Fibroblast of the aortic adventitia (primary cell): ENCODE data around the gene LRRIQ4. TPM values are rescaled to one million over a fixed set of nuclear protein-coding genes. Genes with fewer than 3 reads are reported as not detected.

Experiments
- DNase-seq: peaks from one replicate; pipeline ENCODE4 v3.0.0-alpha.2; 2010; ENCODE audit warnings: low read depth
- H3K4me3 ChIP-seq: 2 replicates; pipeline ENCODE4 v1.5.1; 2011; ENCODE audit warnings: low read depth, mild to moderate bottlenecking, control low read depth, low read length, moderate library complexity
- total RNA-seq: library from RNA; depleted of rRNA; stranded (reverse); fragments of >200 nt; gene quantifications from 2 replicates; pipeline ENCODE4 v1.2.3, GENCODE V29; 2012; ENCODE audit warnings: low replicate concordance
- TF ChIP-seq, protein P1 (sequence below): IDR thresholded peaks from 2 replicates; pipeline ENCODE4 v1.5.1; 2011; ENCODE audit warnings: mild to moderate bottlenecking, low read length, control low read depth, inconsistent platforms; ENCODE audit not compliant: insufficient read depth

Gene LRRIQ4
- total RNA-seq, 1 donor: 0.09 TPM

GRCh38 chr3:169864270-169864669, 51.6 kb downstream of the LRRIQ4 start:
- DNase-seq: no peak
- TF ChIP-seq, protein P1, sequence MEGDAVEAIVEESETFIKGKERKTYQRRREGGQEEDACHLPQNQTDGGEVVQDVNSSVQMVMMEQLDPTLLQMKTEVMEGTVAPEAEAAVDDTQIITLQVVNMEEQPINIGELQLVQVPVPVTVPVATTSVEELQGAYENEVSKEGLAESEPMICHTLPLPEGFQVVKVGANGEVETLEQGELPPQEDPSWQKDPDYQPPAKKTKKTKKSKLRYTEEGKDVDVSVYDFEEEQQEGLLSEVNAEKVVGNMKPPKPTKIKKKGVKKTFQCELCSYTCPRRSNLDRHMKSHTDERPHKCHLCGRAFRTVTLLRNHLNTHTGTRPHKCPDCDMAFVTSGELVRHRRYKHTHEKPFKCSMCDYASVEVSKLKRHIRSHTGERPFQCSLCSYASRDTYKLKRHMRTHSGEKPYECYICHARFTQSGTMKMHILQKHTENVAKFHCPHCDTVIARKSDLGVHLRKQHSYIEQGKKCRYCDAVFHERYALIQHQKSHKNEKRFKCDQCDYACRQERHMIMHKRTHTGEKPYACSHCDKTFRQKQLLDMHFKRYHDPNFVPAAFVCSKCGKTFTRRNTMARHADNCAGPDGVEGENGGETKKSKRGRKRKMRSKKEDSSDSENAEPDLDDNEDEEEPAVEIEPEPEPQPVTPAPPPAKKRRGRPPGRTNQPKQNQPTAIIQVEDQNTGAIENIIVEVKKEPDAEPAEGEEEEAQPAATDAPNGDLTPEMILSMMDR: no peak
- no peak overlapping the region for H3K4me3 ChIP-seq

GRCh38 chr3:169865176-169865767, 52.6 kb downstream of the LRRIQ4 start:
- H3K4me3 ChIP-seq: no peak overlapping the region
- TF ChIP-seq, protein P1: no peak
- DNase-seq: no peak

GRCh38 chr3:169867584-169868210, 55.0 kb downstream of the LRRIQ4 start:
- H3K4me3 ChIP-seq: no peak overlapping the region
- TF ChIP-seq, protein P1: no peak
- no peak for DNase-seq

DNA sequence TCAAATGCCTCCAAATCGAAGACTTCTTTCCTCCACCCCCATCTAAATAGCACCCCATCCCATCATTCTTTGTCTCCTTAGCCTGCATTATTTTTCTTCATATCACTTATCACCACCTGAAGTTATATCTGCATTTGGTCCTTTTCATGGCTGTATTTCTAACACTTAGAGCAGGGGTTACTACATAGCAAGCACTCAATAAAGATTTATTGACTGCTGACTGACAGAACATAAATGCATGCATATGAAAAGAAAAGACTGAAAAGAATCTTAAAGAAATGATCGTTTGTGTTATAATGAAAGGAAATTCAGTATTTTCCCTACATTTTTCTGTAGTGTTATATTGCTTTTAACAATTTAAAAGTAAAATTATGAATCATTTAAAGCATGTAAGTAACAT, 55.7 kb downstream of the LRRIQ4 start:
- H3K4me3 ChIP-seq: no peak overlapping the region
- DNase-seq: no peak
- TF ChIP-seq, protein P1: no peak

DNA sequence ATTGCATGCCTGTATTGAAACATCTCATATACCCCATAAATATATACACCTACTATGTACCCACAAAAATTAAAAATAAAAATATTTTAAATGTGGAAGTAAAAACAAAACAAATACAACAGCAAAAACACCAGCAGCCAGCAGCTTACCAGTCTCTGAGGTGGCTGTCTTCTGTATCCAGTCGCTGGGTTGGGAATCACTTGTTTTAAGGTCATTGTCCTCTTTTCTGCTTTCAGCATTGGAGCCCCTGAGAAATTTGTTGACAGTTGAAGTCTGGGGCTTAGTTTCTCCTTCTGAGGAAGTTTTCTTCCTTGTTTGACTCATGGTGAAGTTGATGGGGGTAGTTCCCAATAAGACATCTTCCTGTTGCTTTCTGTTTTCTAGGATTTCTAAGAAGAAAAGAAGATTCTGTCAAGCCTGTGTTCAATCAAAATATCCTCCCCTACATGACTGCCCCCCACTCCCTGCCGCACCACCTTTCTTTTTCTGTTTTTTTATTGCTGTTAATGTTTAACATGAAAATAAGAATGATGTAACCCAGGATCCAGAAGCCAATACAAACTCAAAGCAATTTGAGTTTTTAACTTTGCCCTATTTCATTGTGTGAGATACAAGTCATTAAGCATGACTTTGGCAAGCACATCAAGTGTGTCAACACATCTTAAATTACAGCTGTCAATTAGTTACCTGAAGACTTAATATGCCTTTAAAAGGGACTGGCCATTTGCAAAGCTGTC, 57.0 kb downstream of the LRRIQ4 start, which contains the start of gene LRRC31:
TSS of gene LRRC31 (minus strand) at position 452 of the 737 bp plus-strand sequence. CDS start at position 324, 128 bp downstream.
- DNase-seq: no peak
- TF ChIP-seq, protein P1: no peak

DNA sequence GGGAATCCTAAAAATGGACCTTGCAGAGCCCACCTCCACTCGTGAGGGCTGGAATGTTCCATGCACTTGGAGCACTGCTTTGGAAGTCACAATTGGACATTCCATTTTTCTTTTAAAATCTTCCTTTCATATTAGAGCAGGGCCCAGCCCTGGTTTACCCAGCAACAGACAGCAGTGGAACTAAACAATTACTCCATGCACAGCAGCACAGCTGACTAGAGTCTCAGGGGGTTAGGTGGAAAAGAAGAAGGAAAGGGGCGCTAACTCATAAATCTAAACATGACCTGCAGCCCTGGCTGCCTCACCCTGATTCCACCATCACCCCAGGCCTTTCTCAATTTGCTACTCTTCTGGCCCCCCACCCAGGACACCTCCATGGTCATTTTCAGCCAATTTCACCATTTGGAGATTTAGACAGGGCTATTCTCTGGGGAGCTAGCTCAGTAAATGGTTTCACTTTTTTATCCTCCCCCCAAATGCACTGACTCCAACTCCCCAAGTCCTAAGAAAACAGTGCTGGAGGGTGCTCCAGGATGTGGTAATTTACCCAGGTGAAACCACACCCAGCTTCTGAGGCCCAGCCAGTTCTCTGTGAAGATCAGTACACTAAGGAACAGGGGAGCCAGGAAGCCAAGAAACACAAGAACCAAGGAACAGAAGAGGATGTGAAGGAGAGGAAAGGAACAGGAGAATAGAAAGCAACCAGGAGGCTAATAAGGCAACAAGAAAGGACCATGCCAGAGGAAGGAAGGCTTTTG, 58.6 kb downstream of the LRRIQ4 start:
- TF ChIP-seq, protein P1: no peak
- H3K4me3 ChIP-seq: no peak overlapping the region
- DNase-seq: no peak

More for the DNA sequence above, 57.0 kb downstream of the LRRIQ4 start, which contains the start of gene LRRC31:
- no peak within 1 kb of the TSS for H3K4me3 ChIP-seq
